B cell (primary cell): ENCODE measurements around the gene IRF1. TPM values are rescaled to one million over a fixed set of nuclear protein-coding genes. Genes with fewer than 3 reads are reported as not detected.

Source experiments
- ATAC-seq: fragments of 200-7000 bp; cut with Tn5 transposase; one replicate; pipeline ENCODE4 v1.10.0; 2021; ENCODE audit warnings: low read depth, mild to moderate bottlenecking, moderate number of reproducible peaks, moderate library complexity
- CTCF ChIA-PET: fragments of 350-600 bp; sonication (Branson Sonifier 250); formaldehyde crosslinking; loops from one replicate; lab custom pipeline; 2021; ENCODE audit warnings: antibody characterized with exemption, inconsistent platforms; lab: Charles Lee
- POLR2A ChIA-PET: fragments of 350-600 bp; sonication (Branson Sonifier 250); formaldehyde crosslinking; loops from one replicate; lab custom pipeline; 2021; ENCODE audit warnings: antibody characterized with exemption; lab: Charles Lee
- DNase-seq: peaks from one replicate; pipeline ENCODE4 v3.0.0; 2013
- H2AFZ ChIP-seq: 2 replicates; pipeline ENCODE4 v1.6.1; 2012; ENCODE audit warnings: mild to moderate bottlenecking, low read depth, low read length; ENCODE audit not compliant: insufficient read depth, poor library complexity, severe bottlenecking
- H3K27ac ChIP-seq, 2 donors: 1 replicate in 1 of 2; 2 replicates in 1 of 2; pipeline ENCODE4 v1.5.1; 2012 to 2013; ENCODE audit warnings: low read length in 2 of 2, mild to moderate bottlenecking in 2 of 2, moderate library complexity in 1 of 2
- H3K27me3 ChIP-seq, 4 experiments: fragments of 200-600 bp in 1 of 4; sonication (generic) in 1 of 4; replicated peaks in 1 of 4; 1 replicate in 2 of 4; 2 replicates in 2 of 4; pipeline versions ENCODE4 v1.6.1 to v1.7.0; 2013 to 2016; ENCODE audit warnings: low read length in 3 of 4, mild to moderate bottlenecking in 2 of 4, mixed read lengths in 1 of 4, moderate library complexity in 1 of 4; ENCODE audit not compliant: insufficient read depth in 4 of 4, control insufficient read depth in 3 of 4; ENCODE audit errors: control extremely low read depth in 1 of 4
- H3K36me3 ChIP-seq, 2 experiments: replicated peaks in 1 of 2; 1 replicate in 1 of 2; 2 replicates in 1 of 2; pipeline versions ENCODE4 v1.6.1 to v1.7.1; 2013; ENCODE audit warnings: low read length in 1 of 2; ENCODE audit not compliant: insufficient read depth in 2 of 2, control insufficient read depth in 1 of 2; ENCODE audit errors: control extremely low read depth in 1 of 2, extremely low read depth in 1 of 2
- H3K4me1 ChIP-seq, 2 donors: fragments of 200-600 bp in 1 of 2; sonication (generic) in 1 of 2; 1 replicate in 1 of 2; 2 replicates in 1 of 2; pipeline versions ENCODE4 v1.5.1 to v1.6.1; 2013 to 2017; ENCODE audit warnings: low read length in 2 of 2; ENCODE audit not compliant: control insufficient read depth in 2 of 2, insufficient read depth in 2 of 2
- H3K4me2 ChIP-seq: replicated peaks from 2 replicates; pipeline ENCODE3; 2012; ENCODE audit warnings: mild to moderate bottlenecking, low read depth, low read length; ENCODE audit not compliant: poor library complexity, severe bottlenecking
- H3K4me3 ChIP-seq, 5 experiments: fragments of 200-600 bp in 1 of 5; sonication (generic) in 1 of 5; 1 replicate in 3 of 5; 2 replicates in 2 of 5; pipeline versions ENCODE4 v1.5.1 to v1.7.0; 2011 to 2016; ENCODE audit warnings: low read length in 4 of 5, mild to moderate bottlenecking in 4 of 5, low read depth in 2 of 5, control low read depth in 1 of 5, moderate library complexity in 1 of 5; ENCODE audit not compliant: insufficient read depth in 1 of 5; ENCODE audit errors: control extremely low read depth in 1 of 5, extremely low read depth in 1 of 5
- H3K79me2 ChIP-seq: fragments of 200-600 bp; sonication (generic); one replicate; pipeline ENCODE4 v1.6.0; 2016; ENCODE audit warnings: low read length; ENCODE audit not compliant: control insufficient read depth, insufficient read depth
- H3K9ac ChIP-seq: fragments of 200-600 bp; sonication (generic); 2 replicates; pipeline ENCODE4 v1.6.1; 2017; ENCODE audit warnings: mild to moderate bottlenecking, low read length, moderate library complexity
- H3K9me3 ChIP-seq, 3 donors: one replicate each; pipeline versions ENCODE4 v1.6.1 to v1.7.1; 2013; ENCODE audit warnings: low read length in 2 of 3; ENCODE audit not compliant: control insufficient read depth in 2 of 3, insufficient read depth in 1 of 3; ENCODE audit errors: control extremely low read depth in 1 of 3
- H4K20me1 ChIP-seq: 2 replicates; pipeline ENCODE4 v1.6.0; 2012; ENCODE audit warnings: mild to moderate bottlenecking, low read length; ENCODE audit not compliant: insufficient read depth, control insufficient read depth, poor library complexity, severe bottlenecking
- H3K27ac Mint-ChIP-seq: one replicate; pipeline ENCODE4 v1.8.0; 2021; ENCODE audit warnings: mixed read lengths
- H3K27me3 Mint-ChIP-seq: one replicate; pipeline ENCODE4 v1.8.0; 2021; ENCODE audit warnings: mixed read lengths
- H3K4me1 Mint-ChIP-seq: one replicate; pipeline ENCODE4 v1.8.0; 2021; ENCODE audit warnings: mixed read lengths
- H3K4me3 Mint-ChIP-seq: one replicate; pipeline ENCODE4 v1.8.0; 2021; ENCODE audit warnings: mixed read lengths
- H3K9me3 Mint-ChIP-seq: one replicate; pipeline ENCODE4 v1.8.0; 2022; ENCODE audit warnings: mixed read lengths; ENCODE audit not compliant: insufficient read depth
- CTCF ChIP-seq: fragments of 200-600 bp; IDR thresholded peaks from one replicate; pipeline ENCODE4 v1.8.0; 2022; ENCODE audit warnings: antibody characterized with exemption, mild to moderate bottlenecking
- EZH2 ChIP-seq: IDR thresholded peaks from 2 replicates; pipeline ENCODE4 v1.6.1; 2012; ENCODE audit warnings: borderline replicate concordance, low read depth, mild to moderate bottlenecking, moderate library complexity, low read length; ENCODE audit not compliant: insufficient read depth, poor library complexity, severe bottlenecking
- WGBS: methylation state at CpG from one replicate; pipeline ENCODE4 v1.1.5; 2013; ENCODE audit warnings: missing lambda C conversion rate; ENCODE audit not compliant: insufficient coverage; 5-methylcytosine and 5-hydroxymethylcytosine counted together
- intact Hi-C: fragments of 100-400 bp; cut with micrococcal nuclease; formaldehyde crosslinking; loops from one replicate; pipeline ENCODE4 v1.10.0; 2022
- polyA plus RNA-seq: library from polyadenylated mRNA; depleted of rRNA; stranded (reverse); fragments of >200 nt; gene quantifications from 2 replicates; pipeline ENCODE4 v1.2.3, GENCODE V29; 2012
- total RNA-seq, 2 donors: library from RNA; stranded (reverse); fragments of 120-200 nt in 1 of 2; gene quantifications; 1 replicate in 1 of 2; 2 replicates in 1 of 2; pipeline versions ENCODE4 v1.2.3 to v1.2.4, GENCODE V29; 2013 to 2022

IRF1 gene
- total and polyA plus RNA-seq, 2 donors (not counting 1 experiment from before 2014, with no cell fraction given): 173 to 306 TPM

DNA sequence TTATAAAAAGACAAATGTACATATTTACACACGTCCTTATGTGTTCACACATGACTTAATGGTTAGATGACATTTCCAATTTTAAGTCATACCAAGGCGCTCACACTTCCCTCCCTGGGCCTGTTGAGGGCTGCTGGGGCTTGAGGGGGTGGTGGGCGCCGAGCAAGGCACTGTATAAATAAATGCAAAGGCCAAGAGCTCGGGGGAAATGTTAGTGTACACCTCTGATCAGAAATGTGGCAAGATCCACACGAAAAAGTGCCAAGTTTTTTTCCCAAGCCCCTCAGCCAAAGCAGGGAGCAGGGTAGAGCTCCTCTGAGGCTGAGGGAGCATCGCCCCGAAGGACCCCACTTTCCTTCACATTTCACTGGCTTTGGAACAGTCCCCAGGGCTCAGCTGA lies 7.5 kb downstream of the IRF1 start:
- no peak overlapping the region for H3K4me3 ChIP-seq
- DNase-seq (no peak), ATAC-seq (no peak)
- H3K27ac ChIP-seq: peak overlapping the region in 1 of 2 donors; percentile 26
- no peak for TF ChIP-seq CTCF
- no peak for TF ChIP-seq EZH2
- H3K79me2 ChIP-seq: peaks cover 37% of the 10 kb centered on the region
- no peaks in the 10 kb centered on the region for H3K27me3 ChIP-seq
- peaks cover 70% of the 10 kb centered on the region for H4K20me1 ChIP-seq
- POLR2A ChIA-PET: interaction anchor here (0.7 to 1.5 kb wide), 5 partner anchors 10 to 211 kb away, joined by 3 to 5 read pairs (median 4); no protein-coding TSS in a partner anchor
- peaks cover 81% of the 10 kb centered on the region for H3K4me1 Mint-ChIP-seq
- 77% methylated on average over 5 of the region's 8 CpGs for WGBS
- H3K27ac Mint-ChIP-seq: peak overlapping the region; percentile 15
- no peak overlapping the region for H3K4me3 Mint-ChIP-seq
- intact Hi-C loops: no loop called here
- CTCF ChIA-PET: interaction anchor here (0.7 to 9.4 kb wide), 7 partner anchors 16 to 97 kb away, joined by 3 to 59 read pairs (median 4); no protein-coding TSS in a partner anchor
- H3K27me3 Mint-ChIP-seq: no peaks in the 10 kb centered on the region
- H3K9ac ChIP-seq: no peak overlapping the region
- H2AFZ ChIP-seq: no peak overlapping the region
- H3K4me2 ChIP-seq: no peak overlapping the region
- H3K36me3 ChIP-seq: peaks cover 10 to 62% of the 10 kb centered on the region in 2 experiments
- H3K9me3 ChIP-seq: no peaks in the 10 kb centered on the region
- no peaks in the 10 kb centered on the region for H3K9me3 Mint-ChIP-seq
- peaks cover 46 to 75% of the 10 kb centered on the region in 2 donors for H3K4me1 ChIP-seq

- Mint-ChIP-seq H3K4me3 (no peak overlapping the region), H3K9me3 (no peaks in the 10 kb centered on the region), H3K27ac (peak overlapping the region; percentile 50), H3K27me3 (no peaks in the 10 kb centered on the region), H3K4me1 (peaks cover 81% of the 10 kb centered on the region)
- Histone ChIP-seq H3K79me2 (peaks cover 23% of the 10 kb centered on the region), H3K27ac (peak overlapping the region in 1 of 2 donors; percentile 50), H3K27me3 (no peaks in the 10 kb centered on the region), H2AFZ (no peak overlapping the region), H3K4me1 (peaks cover 43 to 75% of the 10 kb centered on the region in 2 donors), H3K36me3 (peaks cover 9 to 51% of the 10 kb centered on the region in 2 experiments), H3K9ac (no peak overlapping the region), H3K4me2 (no peak overlapping the region), H3K4me3 (no peak overlapping the region), H4K20me1 (peaks cover 57% of the 10 kb centered on the region), H3K9me3 (no peaks in the 10 kb centered on the region)
- ChIA-PET CTCF (interaction anchor here (0.7 to 9.4 kb wide), 10 partner anchors 8 to 92 kb away, joined by 3 to 60 read pairs (median 43); partner anchors contain the start of gene IRF1), POLR2A (interaction anchor here (0.6 to 7.0 kb wide), 9 partner anchors 8 to 61 kb away, joined by 3 to 101 read pairs (median 14); partner anchors contain the start of gene IRF1)
- no peak for ATAC-seq
- TF ChIP-seq CTCF: no peak
- no peak for TF ChIP-seq EZH2
- WGBS: 88% methylated on average over 4 of the region's 5 CpGs
- DNase-seq: no peak
- intact Hi-C loops: no loop called here
Measured at GRCh38 chr5:132481596-132482211, 8.9 kb downstream of the IRF1 start.
